NCI-H460 (cell line): ENCODE results near the gene RBM47. TPM values are rescaled to one million over a fixed set of nuclear protein-coding genes. Genes with fewer than 3 reads are reported as not detected.
"Not testable (repeated sequence)": the region's sequence is repeated elsewhere in the genome, so short reads cannot be mapped to it uniquely, and the experiment has no call there.

Experiments used
- DNase-seq: peaks from one replicate; pipeline ENCODE4 v3.0.0-alpha.2; 2016; ENCODE audit warnings: low read depth; ENCODE audit errors: extremely low read depth
- total RNA-seq: library from RNA; depleted of rRNA; stranded (reverse); fragments of >200 nt; shearing (Covaris generic); gene quantifications from 2 replicates; pipeline ENCODE4 v1.2.3, GENCODE V29; 2014

The RBM47 gene
- total RNA-seq, 1 experiment from 2014 or later: 47.3 TPM

DNA sequence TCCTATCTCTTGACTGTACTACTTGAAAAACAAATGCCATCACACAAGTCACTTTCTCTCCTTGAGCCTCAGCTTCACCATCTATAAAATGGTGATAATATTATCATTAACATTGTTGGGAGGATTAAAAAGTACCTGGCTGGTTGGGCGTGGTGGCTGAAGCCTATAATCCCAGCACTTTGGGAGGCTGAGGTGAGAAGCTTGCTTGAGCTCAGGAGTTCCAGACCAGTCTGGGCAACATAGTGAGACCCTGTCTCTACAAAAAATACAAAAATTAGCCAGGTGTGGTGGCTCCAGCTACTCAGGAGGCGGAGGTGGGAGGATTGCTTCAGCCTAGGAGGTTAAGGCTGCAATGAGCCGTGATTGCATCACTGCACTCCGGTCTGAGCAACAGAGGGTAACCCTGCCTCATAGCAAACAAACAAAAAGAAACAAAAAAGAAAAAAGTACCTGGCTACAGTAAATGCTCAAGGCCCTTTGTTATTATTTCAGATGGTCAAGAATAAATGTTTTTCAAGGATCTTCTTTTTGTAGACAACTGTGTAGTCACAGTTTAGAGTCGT is 174.2 kb downstream of the RBM47 start:
- no peak for DNase-seq

DNA sequence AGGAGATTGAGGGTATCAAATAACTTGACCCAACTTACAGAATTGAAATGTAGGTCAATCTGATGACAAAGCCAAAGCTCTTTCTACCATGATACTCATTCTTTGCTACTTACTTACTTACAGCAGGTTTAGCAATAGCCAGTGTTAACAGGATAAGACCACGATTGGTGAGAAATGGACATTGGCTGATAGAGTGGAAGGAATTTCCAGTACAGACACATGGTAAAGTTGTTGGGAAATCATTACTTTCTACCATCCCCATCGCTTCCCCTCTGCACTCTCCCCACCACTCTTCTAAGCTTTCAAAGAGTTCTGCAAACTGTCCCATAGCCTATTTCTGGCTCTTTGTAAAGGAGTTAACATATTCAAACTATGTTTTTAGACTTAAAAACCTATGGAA is 174.8 kb downstream of the RBM47 start:
- DNase-seq: no peak

DNA sequence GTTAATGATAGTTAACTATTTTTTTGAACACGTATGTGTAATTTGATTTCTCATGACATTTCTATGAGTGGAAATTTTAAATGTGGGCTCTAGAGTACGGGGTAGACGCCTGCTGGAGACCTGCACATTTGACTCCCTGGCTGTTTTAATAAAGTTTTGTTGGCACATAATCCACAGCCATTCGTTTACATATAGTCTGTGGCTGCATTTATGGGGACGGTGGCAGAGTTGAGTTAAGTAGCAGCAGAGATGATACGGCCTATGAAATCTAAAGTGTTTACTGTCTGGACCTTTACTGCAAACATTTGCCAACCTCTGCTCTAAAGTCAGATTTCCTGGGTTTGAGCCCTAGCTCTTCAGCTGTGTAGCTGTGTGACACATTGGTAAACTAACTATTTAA is 175.8 kb downstream of the RBM47 start:
- no peak for DNase-seq

DNA sequence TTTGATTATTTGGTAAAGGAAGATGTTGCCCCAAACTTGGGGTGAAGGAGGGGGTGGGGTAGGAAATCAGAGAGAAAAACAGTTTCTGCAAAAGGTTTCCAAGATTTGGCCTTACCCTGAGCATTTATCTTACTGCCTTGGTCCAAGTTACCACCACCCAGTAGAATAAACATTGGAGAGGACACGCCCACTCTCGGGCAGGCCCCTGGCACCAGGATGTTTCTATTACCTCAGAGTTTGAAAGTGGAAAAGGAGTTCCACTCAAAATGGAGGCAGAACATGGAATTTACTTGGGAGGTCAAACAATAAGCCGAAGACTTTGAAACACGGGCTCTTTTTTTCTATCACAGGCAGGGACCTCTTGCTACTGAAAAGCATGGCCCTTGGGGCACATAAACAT is 180.8 kb downstream of the RBM47 start:
- no peak for DNase-seq

DNA sequence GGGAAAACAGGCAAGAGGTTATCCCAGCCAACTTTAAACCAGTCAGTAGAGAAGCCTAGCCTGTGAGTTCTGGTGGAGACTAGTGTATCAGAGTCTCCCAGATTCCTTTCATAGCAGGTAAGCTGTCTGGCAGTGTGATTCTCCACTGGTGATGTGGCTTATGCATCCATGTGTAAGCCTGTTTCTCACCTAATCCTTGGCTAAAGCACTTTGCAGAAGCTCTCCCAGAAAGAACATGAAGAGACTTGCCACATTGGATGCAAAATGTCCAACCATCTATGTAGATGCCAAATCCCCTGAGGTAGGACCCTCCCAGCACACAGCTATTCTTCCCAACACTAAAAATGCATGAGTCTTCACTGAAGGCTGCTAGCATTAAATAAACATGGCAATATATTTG is 182.8 kb downstream of the RBM47 start:
- no peak for DNase-seq

DNA sequence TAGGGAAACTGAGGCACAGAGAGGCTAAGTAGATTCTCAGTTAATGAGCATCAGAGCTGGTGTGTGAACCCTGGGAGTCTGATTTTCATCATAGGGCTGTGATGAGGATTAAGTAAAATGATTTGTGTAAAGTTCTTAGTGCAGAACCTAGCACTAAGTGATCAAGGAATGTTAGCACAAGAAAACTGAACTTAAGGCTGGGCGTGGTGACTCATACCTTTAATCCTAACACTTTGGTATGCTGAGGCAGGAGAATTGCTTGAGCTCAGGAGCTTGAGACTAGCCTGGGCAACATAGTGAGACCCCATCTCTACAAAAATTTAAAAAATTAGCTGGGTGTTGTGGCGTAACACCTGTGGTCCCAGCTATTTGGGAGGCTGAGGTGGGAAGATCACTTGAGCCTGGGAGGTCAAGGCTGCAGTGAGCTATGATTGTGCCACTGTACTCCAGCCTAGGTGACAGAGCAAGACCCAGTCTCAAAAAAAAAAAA is 183.4 kb downstream of the RBM47 start:
- not testable (repeated sequence) for DNase-seq

DNA sequence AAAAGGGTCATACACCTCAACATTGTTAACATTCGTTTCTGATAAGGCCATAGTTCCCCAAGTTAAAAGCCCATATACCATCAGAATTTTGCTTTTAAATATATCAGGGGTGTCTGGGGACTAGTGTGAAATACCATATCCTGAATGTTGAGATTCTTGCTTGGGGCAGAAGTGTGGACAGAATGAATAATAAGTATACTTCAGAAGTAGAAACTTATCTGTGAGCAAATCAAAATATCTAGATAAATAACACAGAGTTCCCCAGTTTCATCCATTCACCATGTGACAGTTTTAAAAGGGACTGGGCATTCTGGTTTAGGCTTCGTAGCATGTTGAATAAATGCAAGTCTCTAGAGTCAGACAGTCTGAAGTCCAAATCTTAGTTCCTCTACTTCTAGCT is 184.0 kb downstream of the RBM47 start:
- no peak for DNase-seq

DNA sequence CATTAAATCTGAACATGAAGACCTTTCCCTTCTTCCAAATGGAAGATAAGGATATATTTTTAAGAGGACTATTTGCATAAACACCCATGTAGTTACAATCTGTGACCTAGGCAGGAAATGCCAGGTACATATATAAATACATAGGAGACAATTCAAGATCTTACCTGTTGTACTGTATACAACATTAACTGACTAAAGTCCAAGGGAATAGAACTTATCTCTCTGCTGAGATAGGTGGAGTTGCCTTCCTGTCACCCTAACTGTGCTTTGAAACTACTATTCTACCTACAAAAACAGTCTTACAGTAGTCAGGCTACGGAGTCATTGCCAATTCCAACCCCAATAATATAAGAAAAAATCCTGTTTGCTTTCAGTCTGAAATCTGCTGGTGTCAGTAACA is 188.2 kb downstream of the RBM47 start:
- DNase-seq: no peak

DNA sequence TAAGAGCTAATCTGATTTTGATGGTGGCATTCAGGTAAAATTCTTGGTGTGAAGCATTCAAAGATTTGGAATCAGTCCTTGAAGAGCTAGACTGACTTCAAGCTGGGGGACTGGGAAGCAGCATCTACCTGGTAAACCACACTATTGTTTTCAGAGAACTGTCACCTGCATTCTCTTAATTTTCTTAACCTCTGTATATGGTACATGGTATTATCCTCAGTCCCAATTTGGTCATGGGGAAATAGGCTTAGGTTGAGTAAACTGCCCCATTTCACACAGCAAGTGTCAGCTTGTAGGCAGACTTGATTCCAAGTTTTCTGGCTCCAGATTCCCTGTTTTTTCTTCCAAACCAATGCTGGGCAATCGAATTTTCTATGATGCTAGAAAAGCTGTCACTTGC is 190.1 kb downstream of the RBM47 start:
- DNase-seq: no peak

DNA sequence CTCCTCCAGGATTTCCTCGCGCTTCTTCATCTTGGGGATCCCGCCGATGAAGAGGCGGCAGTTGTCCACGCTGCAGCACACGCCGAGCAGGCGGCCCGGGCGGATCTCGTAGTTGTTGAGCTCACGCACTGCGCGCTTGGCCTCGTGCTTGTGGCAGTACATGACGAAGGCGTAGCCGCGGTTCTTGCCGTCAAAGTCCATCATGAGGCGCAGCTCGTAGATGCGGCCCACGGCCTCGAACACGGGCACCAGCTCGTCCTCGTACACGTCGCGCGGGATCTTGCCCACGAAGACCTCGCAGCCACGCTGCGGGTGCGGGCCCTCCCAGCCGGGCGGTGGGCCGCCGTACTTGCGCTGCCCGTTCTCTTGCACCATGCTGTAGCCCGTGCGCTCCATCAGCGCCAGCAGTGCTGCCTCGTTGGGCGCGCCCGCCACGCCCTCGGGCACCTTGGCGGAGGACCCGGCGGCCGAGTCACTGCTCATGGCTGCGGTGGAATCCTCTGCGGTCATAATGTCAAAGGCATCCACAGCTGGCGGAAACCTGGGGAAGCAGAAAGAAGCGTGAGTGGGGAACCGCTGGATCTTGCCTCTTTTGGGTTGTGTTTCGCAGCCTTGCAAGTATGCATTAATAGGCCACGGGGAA is 191.2 kb downstream of the RBM47 start:
- DNase-seq: no peak

DNA sequence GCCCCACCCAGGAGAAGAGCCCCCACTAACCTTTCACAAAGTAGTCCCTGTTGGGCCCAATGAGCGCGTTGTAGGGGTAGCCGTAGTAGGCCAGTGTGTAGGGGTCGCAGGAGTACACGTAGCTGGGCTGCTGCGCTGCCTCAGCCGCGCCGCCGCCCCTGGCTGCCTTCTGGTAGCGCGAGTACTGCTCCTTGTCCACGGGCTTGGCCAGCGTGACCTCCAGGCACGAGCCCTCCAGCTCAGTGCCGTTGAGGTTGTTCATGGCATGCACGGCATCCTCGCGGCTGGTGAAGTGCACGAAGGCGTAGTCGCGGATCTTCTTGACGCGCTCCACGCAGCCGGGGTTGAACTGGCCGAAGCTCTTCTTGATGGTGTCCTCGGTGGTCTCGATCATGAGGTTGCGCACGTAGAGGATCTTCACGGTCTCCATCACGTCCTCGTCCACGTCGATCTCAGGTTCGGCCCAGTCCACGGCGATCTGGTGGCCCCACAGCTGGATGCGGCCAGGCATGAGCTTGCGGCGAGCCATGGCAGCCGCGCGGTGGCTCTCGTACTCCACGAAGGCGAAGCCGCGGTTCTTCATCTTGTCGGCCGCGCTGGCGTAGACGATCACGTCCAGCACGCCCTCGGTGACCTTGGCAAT is 191.8 kb downstream of the RBM47 start:
- no peak for DNase-seq

DNA sequence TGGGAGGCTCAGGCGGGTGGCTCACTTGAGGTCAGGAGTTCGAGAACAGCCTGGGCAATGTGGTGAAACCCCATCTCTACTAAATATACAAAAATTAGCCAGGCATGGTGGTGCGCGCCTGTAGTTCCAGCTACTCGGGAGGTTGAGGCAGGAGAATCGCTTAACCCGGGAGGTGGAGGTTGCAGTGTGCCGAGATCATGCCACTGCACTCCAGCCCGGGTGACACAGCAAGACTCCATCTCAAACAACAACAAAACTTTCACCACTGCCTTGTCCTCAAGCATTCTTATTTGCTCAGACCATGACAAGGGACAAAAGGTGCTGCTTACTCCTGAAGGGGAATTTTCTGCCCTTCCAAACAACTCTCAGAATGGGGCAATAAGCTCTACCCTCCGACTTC is 194.4 kb downstream of the RBM47 start:
- DNase-seq: not testable (repeated sequence)

DNA sequence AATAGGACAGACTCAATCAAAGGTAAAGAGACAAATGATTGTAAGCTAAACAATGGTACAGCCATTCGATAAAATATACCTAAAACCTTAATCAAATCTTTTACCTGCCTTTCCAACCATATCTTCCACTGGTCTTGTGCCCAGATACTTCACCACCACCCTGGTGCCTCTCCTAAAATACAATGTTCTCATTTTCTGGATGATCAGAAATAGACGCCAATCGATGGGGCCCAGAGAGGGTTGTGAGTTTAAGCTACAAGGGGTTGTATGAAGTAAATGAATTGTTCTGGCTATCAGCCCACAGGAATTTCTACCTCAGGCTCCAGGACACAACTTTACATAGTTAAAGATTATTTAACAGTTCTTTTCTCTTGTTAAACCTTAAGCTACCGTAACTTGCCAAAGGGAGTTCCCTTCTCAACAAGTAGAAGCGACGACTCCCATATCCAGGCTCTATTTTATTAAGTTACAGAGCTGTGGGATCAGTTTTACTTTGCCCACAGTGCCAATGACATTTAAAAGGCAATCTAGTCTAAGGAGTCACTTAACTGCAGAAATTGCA is 195.5 kb downstream of the RBM47 start:
- DNase-seq: no peak

DNA sequence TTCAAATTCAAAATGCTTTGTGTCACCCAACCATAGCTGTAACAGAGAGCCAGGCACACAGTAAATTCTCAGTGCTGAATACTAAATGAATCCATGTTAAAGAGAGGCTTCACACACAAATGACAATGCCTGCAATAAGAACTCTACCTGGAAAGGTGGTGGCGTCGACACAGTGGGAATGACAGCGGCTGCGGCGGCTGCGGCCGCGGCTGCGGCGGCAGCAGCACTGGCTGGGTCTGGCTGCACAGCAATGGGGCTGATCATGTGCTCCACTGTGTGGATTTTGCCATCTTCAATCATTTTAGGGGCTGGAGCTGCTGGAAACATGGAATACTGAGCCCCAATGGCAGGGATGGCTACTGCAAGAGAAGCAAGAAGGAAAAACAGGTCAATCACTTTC is 197.2 kb downstream of the RBM47 start:
- DNase-seq: no peak

DNA sequence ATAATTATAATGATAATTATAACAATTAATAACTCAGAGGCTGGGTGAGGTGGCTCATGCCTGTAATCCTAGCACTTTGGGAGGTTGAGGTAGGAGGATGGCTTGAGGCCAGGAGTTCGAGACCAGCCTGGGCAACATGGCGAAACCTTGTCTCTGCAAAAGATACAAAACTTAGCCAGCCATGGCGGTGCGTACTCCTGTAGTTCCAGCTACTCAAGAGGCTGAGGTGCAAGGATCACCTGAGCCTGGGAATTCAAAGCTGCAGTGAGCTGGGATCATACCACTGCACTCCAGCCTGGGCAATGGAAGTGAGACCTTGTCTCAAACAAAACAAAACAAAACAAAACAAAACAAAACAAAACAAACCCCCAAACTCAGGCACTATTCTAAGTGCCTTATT is 201.8 kb downstream of the RBM47 start:
- not testable (repeated sequence) for DNase-seq

DNA sequence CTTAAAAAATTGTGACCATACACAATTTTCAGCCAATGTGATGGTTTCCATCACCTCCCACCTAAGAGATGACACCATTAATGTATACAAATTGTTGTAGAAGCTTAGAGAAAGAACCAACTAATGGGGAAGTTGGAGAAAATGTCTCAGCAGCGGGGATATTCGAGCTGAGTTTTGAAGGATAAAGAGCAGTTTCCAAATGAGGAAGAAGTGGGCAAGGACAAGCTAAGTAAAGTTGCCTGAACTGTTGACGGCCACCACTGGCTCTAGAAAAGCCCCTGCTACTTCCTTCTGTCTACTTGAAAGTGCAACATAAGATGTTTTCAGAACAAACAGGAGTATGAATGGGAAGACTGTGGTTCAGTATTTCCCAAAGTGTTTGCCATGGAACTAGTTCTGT is 202.5 kb downstream of the RBM47 start:
- no peak for DNase-seq

DNA sequence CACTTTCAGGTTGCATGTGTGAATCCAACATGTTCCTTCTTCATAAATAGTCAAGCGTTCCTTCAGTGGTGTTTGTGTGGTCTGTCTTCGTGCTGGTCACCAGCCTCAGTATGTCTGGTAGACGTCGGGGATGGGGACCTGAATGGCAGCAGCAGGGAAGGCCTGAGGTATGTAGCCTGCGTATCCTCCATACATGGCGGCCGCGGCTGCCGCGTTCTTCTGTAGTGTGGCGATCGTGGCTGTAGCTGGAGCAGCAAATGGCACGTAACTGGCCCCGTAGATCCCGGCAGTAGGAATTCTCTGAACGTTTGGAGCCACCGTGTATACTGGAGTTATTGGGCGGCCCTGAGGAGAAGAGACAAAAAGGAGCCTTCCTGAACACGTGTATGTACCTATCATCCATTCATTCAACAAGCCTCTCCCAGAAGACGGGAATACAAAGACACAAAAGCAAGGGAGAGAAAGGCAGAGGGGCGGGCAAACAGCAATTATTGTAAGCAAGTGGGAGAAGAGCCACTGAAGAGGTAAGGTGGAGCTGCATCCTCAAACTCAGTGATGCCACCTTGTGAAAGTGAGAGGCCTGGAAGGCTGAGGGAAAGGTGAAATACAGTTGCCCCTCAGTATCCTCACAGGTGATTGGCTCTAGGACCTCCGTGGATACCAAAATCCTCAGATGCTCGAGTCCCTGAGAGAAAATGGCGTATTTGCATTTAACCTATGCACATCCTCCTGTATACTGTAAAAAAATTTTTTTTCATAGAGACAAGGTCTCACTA is 203.7 kb downstream of the RBM47 start:
- no peak for DNase-seq

DNA sequence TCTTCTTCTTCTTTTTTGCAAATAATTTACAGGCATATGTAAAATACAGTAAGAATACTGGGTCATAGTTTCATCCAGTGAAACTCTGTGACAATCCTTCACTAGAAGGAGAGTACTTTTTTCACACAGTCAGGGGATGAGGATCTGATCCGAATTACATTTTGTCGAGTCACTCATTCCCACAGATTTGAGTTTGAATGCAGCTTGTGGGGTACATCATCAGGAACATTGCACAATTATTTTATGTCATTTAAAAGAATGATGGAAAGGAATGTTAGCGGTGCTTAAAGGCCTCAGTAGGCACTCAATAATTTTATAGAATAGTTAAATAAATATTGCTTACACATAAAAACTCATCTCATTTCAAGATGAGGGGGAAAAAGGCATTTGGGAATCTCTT is 205.9 kb downstream of the RBM47 start:
- DNase-seq: peak; percentile 12

DNA sequence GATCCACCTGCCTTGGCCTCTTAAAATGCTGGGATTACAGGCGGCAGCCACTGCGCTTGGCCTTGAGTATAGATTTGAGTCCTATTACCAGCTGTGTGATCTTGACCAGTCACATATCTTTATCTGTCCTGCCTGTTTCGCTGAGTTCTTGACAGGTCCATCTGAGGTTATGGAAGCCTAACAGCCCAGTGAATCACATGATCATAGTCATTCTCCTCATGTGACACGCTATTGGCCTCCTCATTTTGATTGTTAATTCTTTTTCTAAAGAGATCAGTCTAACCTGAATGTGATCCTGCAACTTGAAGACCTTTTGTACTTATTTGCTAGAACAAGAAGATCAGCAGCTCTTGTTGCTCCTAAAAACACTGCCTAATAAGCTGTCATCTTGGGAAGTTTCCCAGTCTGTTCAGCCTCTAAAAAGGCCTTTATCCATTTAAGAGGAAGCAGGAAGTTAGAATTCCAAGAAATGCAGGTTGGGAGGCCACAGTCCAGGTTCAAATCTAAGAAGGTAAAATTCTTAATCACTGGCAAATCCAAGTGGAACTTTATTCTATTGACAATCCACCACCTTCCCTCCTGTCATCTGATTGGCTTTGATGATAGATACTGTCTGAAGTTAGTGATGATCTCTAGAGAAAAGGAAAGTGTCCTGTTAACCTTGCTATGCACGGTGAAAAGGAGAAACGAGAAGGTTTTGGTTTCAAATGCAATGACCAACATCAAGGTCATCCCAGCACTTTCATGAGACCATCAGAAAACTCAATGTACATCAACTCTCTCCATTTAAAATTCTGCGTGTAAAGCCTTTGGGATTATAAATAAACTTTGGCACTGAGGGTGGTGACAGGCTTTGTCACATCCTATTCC is 207.6 kb downstream of the RBM47 start:
- DNase-seq: no peak

DNA sequence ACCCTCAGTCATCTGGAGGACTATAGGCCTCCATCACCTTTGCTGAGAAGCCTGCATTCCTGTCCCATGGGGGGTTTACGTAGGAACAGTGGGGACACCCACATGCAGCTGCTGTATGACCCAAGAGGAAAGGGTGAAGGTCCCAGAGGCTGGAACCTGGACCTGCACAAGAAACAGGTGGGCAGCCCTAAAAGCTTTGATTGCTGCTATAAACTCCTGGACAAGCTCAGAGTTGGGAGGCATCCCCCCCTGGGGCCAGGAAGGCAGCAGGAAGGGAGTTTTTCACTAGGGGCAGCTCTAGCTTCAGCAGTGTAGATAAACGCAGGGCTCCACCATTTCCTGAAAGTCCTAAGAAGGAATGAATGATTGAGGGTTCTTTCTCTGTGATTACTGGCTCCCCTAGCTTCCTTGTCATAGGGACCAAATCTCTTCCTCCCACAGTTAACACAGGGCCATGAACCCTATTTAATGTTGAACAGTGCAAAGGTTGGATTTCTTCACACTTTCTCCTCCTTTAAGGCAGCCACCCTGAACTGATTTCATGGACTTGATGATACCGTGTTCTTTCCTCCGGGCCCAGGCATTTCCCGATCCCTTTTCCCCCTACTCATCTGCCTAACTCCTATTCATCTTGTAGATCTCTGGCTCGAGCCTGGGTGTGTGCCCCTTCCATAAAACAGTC is 210.3 kb downstream of the RBM47 start:
- DNase-seq: no peak
